K562 (cell line): ENCODE data around the gene GRAMD1B. TPM values are rescaled to one million over a fixed set of nuclear protein-coding genes. Genes with fewer than 3 reads are reported as not detected.
A peak's percentile ranks its signal among the peaks of the same experiment; 100 is the strongest.

Experiments
- BHLHE40 ChIP-seq: IDR thresholded peaks from 2 replicates; pipeline ENCODE4 v1.6.1; 2011; ENCODE audit warnings: low read length, improper control_type of control experiment
- PATZ1 ChIP-seq: fragments of 250-450 bp; sonication (Bioruptor Pico); IDR thresholded peaks from 2 replicates; pipeline ENCODE4 v1.5.0; 2020; ENCODE audit warnings: mild to moderate bottlenecking, borderline replicate concordance
- ZNF165 ChIP-seq: fragments of 250-450 bp; sonication (Bioruptor Pico); IDR thresholded peaks from 2 replicates; pipeline ENCODE4 v1.4.0; 2020; ENCODE audit warnings: borderline replicate concordance
- ZNF174 ChIP-seq: fragments of 250-450 bp; sonication (Bioruptor Pico); IDR thresholded peaks from 2 replicates; pipeline ENCODE4 v1.4.0; 2020; ENCODE audit warnings: mild to moderate bottlenecking
- ZNF431 ChIP-seq: sonication (generic); formaldehyde crosslinking; IDR thresholded peaks from 2 replicates; pipeline ENCODE4 v1.8.0; 2022; ENCODE audit warnings: mild to moderate bottlenecking, missing genetic modification reagents
- polyA plus RNA-seq, 8 experiments: library from polyadenylated mRNA; depleted of rRNA in 4 of 8; stranded (reverse) in 5 of 8; unstranded in 3 of 8; fragments of >200 nt; fragmentation: Nextera tagmentation in 2 of 8; fragmentation: Illumina TruSeq in 1 of 8; extraction: Ambion mirVana in 2 of 8; extraction: Trizol in 1 of 8; gene quantifications; 2 replicates each; pipeline versions ENCODE4 v1.2.1 to v1.2.3, GENCODE V29; 2011 to 2014; ENCODE audit warnings: inconsistent platforms in 1 of 8, missing spikeins in 1 of 8
- total RNA-seq, 7 experiments: library from RNA; depleted of rRNA in 6 of 7; stranded (reverse); fragments of >200 nt in 6 of 7; fragmentation: Illumina TruSeq in 2 of 7; extraction: Trizol in 2 of 7; gene quantifications; 2 replicates each; pipeline versions ENCODE4 v1.2.1 to v1.2.3, GENCODE V29; 2011 to 2021; ENCODE audit warnings: low replicate concordance in 1 of 7
- TF ChIP-seq, protein P1 (sequence below): sonication (generic); formaldehyde crosslinking; IDR thresholded peaks from 2 replicates; pipeline ENCODE4 v1.8.0; 2022; ENCODE audit warnings: missing genetic modification reagents, mild to moderate bottlenecking, borderline replicate concordance
- TF ChIP-seq, protein P2 (sequence below): IDR thresholded peaks from 2 replicates; pipeline ENCODE4 v1.6.1; 2011; ENCODE audit not compliant: insufficient read length; ENCODE audit errors: extremely low read depth
- TF ChIP-seq, protein P3 (sequence below): conservative IDR thresholded peaks from 2 replicates; pipeline ENCODE4 v1.6.1; 2011; ENCODE audit warnings: low read depth, mild to moderate bottlenecking, low read length; ENCODE audit not compliant: control insufficient read depth

Gene GRAMD1B
- total and polyA plus RNA-seq, 9 of the 15 experiments (the other 6 are each of a cell fraction or from before 2014, with no cell fraction given): 0.31 TPM; not detected in 8

- TF ChIP-seq, protein P1, sequence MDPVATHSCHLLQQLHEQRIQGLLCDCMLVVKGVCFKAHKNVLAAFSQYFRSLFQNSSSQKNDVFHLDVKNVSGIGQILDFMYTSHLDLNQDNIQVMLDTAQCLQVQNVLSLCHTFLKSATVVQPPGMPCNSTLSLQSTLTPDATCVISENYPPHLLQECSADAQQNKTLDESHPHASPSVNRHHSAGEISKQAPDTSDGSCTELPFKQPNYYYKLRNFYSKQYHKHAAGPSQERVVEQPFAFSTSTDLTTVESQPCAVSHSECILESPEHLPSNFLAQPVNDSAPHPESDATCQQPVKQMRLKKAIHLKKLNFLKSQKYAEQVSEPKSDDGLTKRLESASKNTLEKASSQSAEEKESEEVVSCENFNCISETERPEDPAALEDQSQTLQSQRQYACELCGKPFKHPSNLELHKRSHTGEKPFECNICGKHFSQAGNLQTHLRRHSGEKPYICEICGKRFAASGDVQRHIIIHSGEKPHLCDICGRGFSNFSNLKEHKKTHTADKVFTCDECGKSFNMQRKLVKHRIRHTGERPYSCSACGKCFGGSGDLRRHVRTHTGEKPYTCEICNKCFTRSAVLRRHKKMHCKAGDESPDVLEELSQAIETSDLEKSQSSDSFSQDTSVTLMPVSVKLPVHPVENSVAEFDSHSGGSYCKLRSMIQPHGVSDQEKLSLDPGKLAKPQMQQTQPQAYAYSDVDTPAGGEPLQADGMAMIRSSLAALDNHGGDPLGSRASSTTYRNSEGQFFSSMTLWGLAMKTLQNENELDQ (CRISPR knock-in tag): no peak
- TF ChIP-seq, protein P2, sequence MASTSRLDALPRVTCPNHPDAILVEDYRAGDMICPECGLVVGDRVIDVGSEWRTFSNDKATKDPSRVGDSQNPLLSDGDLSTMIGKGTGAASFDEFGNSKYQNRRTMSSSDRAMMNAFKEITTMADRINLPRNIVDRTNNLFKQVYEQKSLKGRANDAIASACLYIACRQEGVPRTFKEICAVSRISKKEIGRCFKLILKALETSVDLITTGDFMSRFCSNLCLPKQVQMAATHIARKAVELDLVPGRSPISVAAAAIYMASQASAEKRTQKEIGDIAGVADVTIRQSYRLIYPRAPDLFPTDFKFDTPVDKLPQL: no peak
- TF ChIP-seq PATZ1 (CRISPR knock-in tag): no peak
- no peak for TF ChIP-seq ZNF174 (CRISPR knock-in tag)
- no peak for TF ChIP-seq ZNF431 (CRISPR knock-in tag)
- TF ChIP-seq, protein P3, sequence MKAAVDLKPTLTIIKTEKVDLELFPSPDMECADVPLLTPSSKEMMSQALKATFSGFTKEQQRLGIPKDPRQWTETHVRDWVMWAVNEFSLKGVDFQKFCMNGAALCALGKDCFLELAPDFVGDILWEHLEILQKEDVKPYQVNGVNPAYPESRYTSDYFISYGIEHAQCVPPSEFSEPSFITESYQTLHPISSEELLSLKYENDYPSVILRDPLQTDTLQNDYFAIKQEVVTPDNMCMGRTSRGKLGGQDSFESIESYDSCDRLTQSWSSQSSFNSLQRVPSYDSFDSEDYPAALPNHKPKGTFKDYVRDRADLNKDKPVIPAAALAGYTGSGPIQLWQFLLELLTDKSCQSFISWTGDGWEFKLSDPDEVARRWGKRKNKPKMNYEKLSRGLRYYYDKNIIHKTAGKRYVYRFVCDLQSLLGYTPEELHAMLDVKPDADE: no peak
- TF ChIP-seq BHLHE40: peak; percentile 72
- no peak for TF ChIP-seq ZNF165 (CRISPR knock-in tag)
Measured at GRCh38 chr11:123577081-123577598, 147.1 kb downstream of the GRAMD1B start (continued).
